Liver (tissue), 9 donors: ENCODE data around the gene BMP6. TPM values are rescaled to one million over a fixed set of nuclear protein-coding genes. Genes with fewer than 3 reads are reported as not detected.

Experiments used
- DNase-seq: peaks from one replicate; pipeline ENCODE4 v3.0.0-alpha.2; 2017; ENCODE audit warnings: low spot score
- H3K27ac ChIP-seq, 2 donors: one replicate each; pipeline ENCODE4 v1.7.0; 2013; ENCODE audit warnings: inconsistent platforms in 2 of 2, low read length in 2 of 2, control low read depth in 1 of 2, low read depth in 1 of 2, mild to moderate bottlenecking in 1 of 2
- H3K27me3 ChIP-seq, 4 donors: one replicate each; pipeline versions ENCODE4 v1.6.1 to v1.7.0; 2013; ENCODE audit warnings: low read length in 3 of 4, inconsistent platforms in 1 of 4, mild to moderate bottlenecking in 1 of 4, moderate library complexity in 1 of 4; ENCODE audit not compliant: control insufficient read depth in 4 of 4, insufficient read depth in 4 of 4
- H3K36me3 ChIP-seq, 4 donors: one replicate each; pipeline versions ENCODE4 v1.6.1 to v1.7.0; 2013; ENCODE audit warnings: low read length in 3 of 4, mild to moderate bottlenecking in 3 of 4, low read depth in 1 of 4, moderate library complexity in 1 of 4; ENCODE audit not compliant: control insufficient read depth in 4 of 4, insufficient read depth in 3 of 4
- H3K4me1 ChIP-seq, 4 donors: one replicate each; pipeline versions ENCODE4 v1.6.1 to v1.7.0; 2013; ENCODE audit warnings: low read length in 3 of 4, mild to moderate bottlenecking in 3 of 4, moderate library complexity in 1 of 4; ENCODE audit not compliant: control insufficient read depth in 4 of 4, insufficient read depth in 4 of 4
- H3K4me3 ChIP-seq, 3 donors: one replicate each; pipeline versions ENCODE4 v1.6.1 to v1.7.0; 2013; ENCODE audit warnings: low read length in 3 of 3, control low read depth in 1 of 3, low read depth in 1 of 3, mild to moderate bottlenecking in 1 of 3
- H3K9ac ChIP-seq, 2 donors: one replicate each; pipeline ENCODE4 v1.7.0; 2013; ENCODE audit warnings: low read length in 2 of 2, mild to moderate bottlenecking in 2 of 2, moderate library complexity in 2 of 2, control low read depth in 1 of 2, low read depth in 1 of 2
- H3K9me3 ChIP-seq, 4 donors: one replicate each; pipeline versions ENCODE4 v1.6.1 to v1.7.0; 2013; ENCODE audit warnings: low read length in 3 of 4; ENCODE audit not compliant: control insufficient read depth in 4 of 4
- ATF3 ChIP-seq: IDR thresholded peaks from 2 replicates; pipeline ENCODE4 v1.6.1; 2016; ENCODE audit warnings: antibody characterized with exemption
- EGR1 ChIP-seq, 2 donors: IDR thresholded peaks; 2 replicates each; pipeline ENCODE4 v1.6.1; 2016 to 2018; ENCODE audit warnings: antibody characterized with exemption in 2 of 2, low read depth in 2 of 2
- FOXA1 ChIP-seq: IDR thresholded peaks from 2 replicates; pipeline ENCODE4 v1.6.1; 2016; ENCODE audit warnings: antibody characterized with exemption
- HNF4A ChIP-seq, 2 donors: conservative IDR thresholded peaks; 2 replicates each; pipeline ENCODE4 v1.6.1; 2016; ENCODE audit warnings: antibody characterized with exemption in 2 of 2, mild to moderate bottlenecking in 2 of 2
- HNF4G ChIP-seq: IDR thresholded peaks from 2 replicates; pipeline ENCODE4 v1.6.1; 2016; ENCODE audit warnings: antibody characterized with exemption
- JUND ChIP-seq, 2 donors: IDR thresholded peaks; 2 replicates each; pipeline ENCODE4 v1.6.1; 2016; ENCODE audit warnings: antibody characterized with exemption in 2 of 2
- MAX ChIP-seq: IDR thresholded peaks from 2 replicates; pipeline ENCODE4 v1.6.1; 2016; ENCODE audit warnings: antibody characterized with exemption
- NR2F2 ChIP-seq: IDR thresholded peaks from 2 replicates; pipeline ENCODE4 v1.6.1; 2016; ENCODE audit warnings: antibody characterized with exemption
- RAD21 ChIP-seq, 2 donors: IDR thresholded peaks; 2 replicates each; pipeline ENCODE4 v1.6.1; 2016; ENCODE audit warnings: antibody characterized with exemption in 2 of 2, mild to moderate bottlenecking in 2 of 2
- SP1 ChIP-seq: IDR thresholded peaks from 2 replicates; pipeline ENCODE4 v1.6.1; 2018; ENCODE audit warnings: antibody characterized with exemption, mild to moderate bottlenecking
- TAF1 ChIP-seq: conservative IDR thresholded peaks from 2 replicates; pipeline ENCODE4 v1.6.1; 2016; ENCODE audit warnings: antibody characterized with exemption, mild to moderate bottlenecking
- YY1 ChIP-seq: IDR thresholded peaks from 2 replicates; pipeline ENCODE4 v1.6.1; 2016; ENCODE audit warnings: antibody characterized with exemption, mild to moderate bottlenecking
- WGBS: extraction: QIAGEN DNeasy Blood & Tissue Kit; methylation state at CpG from one replicate; pipeline ENCODE4 v1.1.7; 2013; 5-methylcytosine and 5-hydroxymethylcytosine counted together
- polyA plus RNA-seq, 2 donors: library from polyadenylated mRNA; stranded (reverse) in 1 of 2; unstranded in 1 of 2; fragments of 200-250 nt in 1 of 2; fragments of >200 nt in 1 of 2; fragmentation: Nextera tagmentation in 1 of 2; extraction: Ambion mirVana in 1 of 2; gene quantifications; one replicate each; pipeline versions ENCODE4 v1.2.1 to v1.2.3, GENCODE V29; 2013 to 2015
- total RNA-seq, 2 donors: library from RNA; depleted of rRNA; stranded (reverse); fragments of >200 nt; gene quantifications; one replicate each; pipeline ENCODE4 v1.2.3, GENCODE V29; 2014
- TF ChIP-seq, protein P1 (sequence below): fragments of 150-350 bp; IDR thresholded peaks from 2 replicates; pipeline ENCODE4 v1.5.1; 2017; ENCODE audit warnings: improper control_type of control experiment, low read depth, low read length; ENCODE audit not compliant: missing input control
- TF ChIP-seq, protein P2 (sequence below): IDR thresholded peaks from 2 replicates; pipeline ENCODE4 v1.6.1; 2016; ENCODE audit warnings: antibody characterized with exemption
- donor health status: healthy.
- donor health status: healthy.
- donor health status: healthy.
- donor health status: healthy.
- donor health status: healthy.

BMP6 gene
- total and polyA plus RNA-seq, 4 donors: 0.57 to 5.9 (median 2.3) TPM

GRCh38 chr6:7727946-7728854 lies 2.3 kb downstream of the BMP6 start:
- Histone ChIP-seq H3K4me1 (peaks cover 18 to 34% (median 24%) of the 10 kb centered on the region in 4 donors), H3K27ac (no peak overlapping the region), H3K27me3 (peaks cover 0 to 24% (median 3%) of the 10 kb centered on the region in 4 donors), H3K4me3 (peak overlapping the region in 1 of 3 donors; percentile 65), H3K9ac (no peak overlapping the region), H3K36me3 (no peaks in the 10 kb centered on the region), H3K9me3 (no peaks in the 10 kb centered on the region)
- 4% methylated on average over 45 of the region's 45 CpGs for WGBS
- DNase-seq: no peak
- TF ChIP-seq HNF4A (conservative IDR thresholded peaks at IDR 0.05) (no peak), YY1 (no peak), NR2F2 (no peak), FOXA1 (no peak), HNF4G (no peak), RAD21 (IDR thresholded peaks at IDR 0.05) (no peak)

GRCh38 chr6:7728855-7729590 lies 3.1 kb downstream of the BMP6 start:
- WGBS: 24% methylated on average over 14 of the region's 14 CpGs
- Histone ChIP-seq H3K9me3 (no peaks in the 10 kb centered on the region), H3K27ac (no peak overlapping the region), H3K4me3 (peak overlapping the region in 1 of 3 donors; percentile 65), H3K36me3 (no peaks in the 10 kb centered on the region), H3K27me3 (peaks cover 0 to 26% (median 3%) of the 10 kb centered on the region in 4 donors), H3K4me1 (peaks cover 18 to 34% (median 24%) of the 10 kb centered on the region in 4 donors), H3K9ac (no peak overlapping the region)
- TF ChIP-seq ATF3 (no peak), MAX (no peak), EGR1 (IDR thresholded peaks at IDR 0.05; ENCODE audit: low read depth in 2 of 2) (no peak), SP1 (no peak), RAD21 (IDR thresholded peaks at IDR 0.05) (no peak), TAF1 (no peak), JUND (IDR thresholded peaks at IDR 0.05) (no peak)
- TF ChIP-seq, protein P1, sequence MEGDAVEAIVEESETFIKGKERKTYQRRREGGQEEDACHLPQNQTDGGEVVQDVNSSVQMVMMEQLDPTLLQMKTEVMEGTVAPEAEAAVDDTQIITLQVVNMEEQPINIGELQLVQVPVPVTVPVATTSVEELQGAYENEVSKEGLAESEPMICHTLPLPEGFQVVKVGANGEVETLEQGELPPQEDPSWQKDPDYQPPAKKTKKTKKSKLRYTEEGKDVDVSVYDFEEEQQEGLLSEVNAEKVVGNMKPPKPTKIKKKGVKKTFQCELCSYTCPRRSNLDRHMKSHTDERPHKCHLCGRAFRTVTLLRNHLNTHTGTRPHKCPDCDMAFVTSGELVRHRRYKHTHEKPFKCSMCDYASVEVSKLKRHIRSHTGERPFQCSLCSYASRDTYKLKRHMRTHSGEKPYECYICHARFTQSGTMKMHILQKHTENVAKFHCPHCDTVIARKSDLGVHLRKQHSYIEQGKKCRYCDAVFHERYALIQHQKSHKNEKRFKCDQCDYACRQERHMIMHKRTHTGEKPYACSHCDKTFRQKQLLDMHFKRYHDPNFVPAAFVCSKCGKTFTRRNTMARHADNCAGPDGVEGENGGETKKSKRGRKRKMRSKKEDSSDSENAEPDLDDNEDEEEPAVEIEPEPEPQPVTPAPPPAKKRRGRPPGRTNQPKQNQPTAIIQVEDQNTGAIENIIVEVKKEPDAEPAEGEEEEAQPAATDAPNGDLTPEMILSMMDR: no peak
- TF ChIP-seq, protein P2, sequence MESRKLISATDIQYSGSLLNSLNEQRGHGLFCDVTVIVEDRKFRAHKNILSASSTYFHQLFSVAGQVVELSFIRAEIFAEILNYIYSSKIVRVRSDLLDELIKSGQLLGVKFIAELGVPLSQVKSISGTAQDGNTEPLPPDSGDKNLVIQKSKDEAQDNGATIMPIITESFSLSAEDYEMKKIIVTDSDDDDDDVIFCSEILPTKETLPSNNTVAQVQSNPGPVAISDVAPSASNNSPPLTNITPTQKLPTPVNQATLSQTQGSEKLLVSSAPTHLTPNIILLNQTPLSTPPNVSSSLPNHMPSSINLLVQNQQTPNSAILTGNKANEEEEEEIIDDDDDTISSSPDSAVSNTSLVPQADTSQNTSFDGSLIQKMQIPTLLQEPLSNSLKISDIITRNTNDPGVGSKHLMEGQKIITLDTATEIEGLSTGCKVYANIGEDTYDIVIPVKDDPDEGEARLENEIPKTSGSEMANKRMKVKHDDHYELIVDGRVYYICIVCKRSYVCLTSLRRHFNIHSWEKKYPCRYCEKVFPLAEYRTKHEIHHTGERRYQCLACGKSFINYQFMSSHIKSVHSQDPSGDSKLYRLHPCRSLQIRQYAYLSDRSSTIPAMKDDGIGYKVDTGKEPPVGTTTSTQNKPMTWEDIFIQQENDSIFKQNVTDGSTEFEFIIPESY: no peak
- DNase-seq: no peak
